ENCODE measurements around the gene LMNTD2. TPM values are rescaled to one million over a fixed set of nuclear protein-coding genes. Genes with fewer than 3 reads are reported as not detected.
A peak's percentile ranks its signal among the peaks of the same experiment; 100 is the strongest.

The LMNTD2 gene
- total RNA-seq, 2 experiments from 2014 or later, result 3.1 to 3.9 TPM

DNA sequence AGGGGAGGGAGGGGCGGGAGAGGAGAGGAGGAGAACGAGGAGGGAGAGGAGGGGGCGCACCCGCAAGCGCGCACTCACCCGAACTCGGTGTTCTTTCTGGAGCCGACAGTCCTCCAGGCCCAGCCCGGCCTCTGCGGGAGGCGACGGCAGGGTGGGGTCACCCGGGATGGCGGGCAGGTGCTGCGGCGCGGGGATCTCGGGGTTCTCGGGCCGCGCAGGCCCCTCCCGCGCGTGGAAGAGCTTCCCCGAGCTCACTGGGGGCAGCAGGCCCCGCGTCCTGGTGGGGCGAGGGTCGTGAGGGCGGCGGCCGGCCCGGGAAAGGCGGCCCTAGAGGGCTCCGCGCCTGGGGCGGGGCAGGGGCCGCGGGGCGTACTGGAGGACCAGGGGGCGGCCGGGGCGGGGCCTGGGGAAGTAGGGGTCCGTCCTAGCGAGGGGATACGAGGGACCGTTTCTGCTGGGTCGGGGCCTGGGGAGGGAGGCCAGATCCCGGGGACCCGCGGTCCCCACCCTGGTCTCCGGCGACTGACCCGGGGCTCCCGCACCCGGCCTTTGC lies 5.2 kb downstream of the LMNTD2 start:
- no peaks in the 10 kb centered on the region for H3K9me3 Mint-ChIP-seq
- H3K4me3 Mint-ChIP-seq, result no peak overlapping the region
- peaks cover 10% of the 10 kb centered on the region for H3K4me1 Mint-ChIP-seq (ENCODE audit: low read depth)
- CTCF ChIA-PET, result interaction anchor here (0.6 to 5.2 kb wide), 14 partner anchors 8 to 195 kb away, joined by 3 to 129 read pairs (median 6); partner anchors contain the start of genes DEAF1, HRAS, PHRF1 and TALDO1
- no peaks in the 10 kb centered on the region for H3K36me3 Mint-ChIP-seq
- H3K27ac Mint-ChIP-seq, result no peak overlapping the region
- POLR2A ChIA-PET, result no interaction called here
- peaks cover 5% of the 10 kb centered on the region for H3K27me3 Mint-ChIP-seq
- DNase-seq, result no peak
- intact Hi-C loops (cut with micrococcal nuclease), result loop anchor here (1.0 kb wide), 1 partner anchor 168 kb away; no protein-coding TSS in a partner anchor

DNA sequence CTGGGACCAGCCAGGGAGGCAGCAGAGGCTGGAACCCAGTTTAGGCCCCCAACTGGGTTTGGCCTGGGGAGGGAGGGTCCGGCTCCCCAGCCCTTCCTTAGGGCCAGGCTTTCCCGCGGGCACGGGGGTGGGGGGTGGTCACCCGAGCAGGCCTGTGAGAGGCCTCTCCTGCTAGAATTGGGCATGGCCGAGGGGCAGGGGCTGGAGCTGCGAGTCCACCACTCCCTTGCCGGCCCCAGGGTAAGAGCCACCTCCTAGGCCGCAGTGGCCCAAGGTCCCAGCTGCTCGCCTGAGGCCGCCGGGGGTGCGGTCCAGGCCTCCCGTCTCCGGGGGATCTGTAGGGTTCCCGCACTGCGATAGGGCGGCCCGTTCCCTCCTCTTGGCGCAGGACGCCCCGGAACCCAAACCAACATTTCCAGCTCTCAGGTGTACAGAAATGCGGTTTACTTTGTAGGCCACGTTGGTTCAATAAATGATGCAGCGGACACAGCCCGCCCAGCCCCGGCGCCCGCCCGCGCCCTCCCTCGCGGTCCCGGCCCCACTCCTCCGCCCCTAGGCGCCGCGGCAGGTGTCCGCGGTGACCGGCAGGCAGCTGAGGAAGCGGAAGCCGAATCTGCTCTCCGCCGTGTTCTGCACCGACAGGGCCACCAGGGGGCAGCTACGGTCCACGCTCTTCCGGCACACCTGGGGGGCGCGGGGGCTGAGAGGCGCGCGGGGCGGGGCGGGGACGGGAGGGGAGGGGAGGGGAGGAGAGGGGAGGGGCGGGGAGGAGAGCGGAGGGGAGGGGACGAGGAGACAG lies 5.9 kb downstream of the LMNTD2 start:
- Mint-ChIP-seq H3K9me3 (no peaks in the 10 kb centered on the region), H3K4me1 (ENCODE audit: low read depth) (peaks cover 4% of the 10 kb centered on the region), H3K27ac (no peak overlapping the region), H3K27me3 (peaks cover 5% of the 10 kb centered on the region), H3K36me3 (no peaks in the 10 kb centered on the region), H3K4me3 (peak overlapping the region; percentile 16)
- CTCF ChIA-PET, result interaction anchor here (0.7 to 5.2 kb wide), 23 partner anchors 9 to 196 kb away, joined by 3 to 129 read pairs (median 5); partner anchors contain the start of genes DEAF1, HRAS, PHRF1 and SCT
- DNase-seq, result peak; percentile 82
- POLR2A ChIA-PET, result no interaction called here
- intact Hi-C loops (cut with micrococcal nuclease), result loop anchor here (1.0 kb wide), 1 partner anchor 169 kb away; no protein-coding TSS in a partner anchor

DNA sequence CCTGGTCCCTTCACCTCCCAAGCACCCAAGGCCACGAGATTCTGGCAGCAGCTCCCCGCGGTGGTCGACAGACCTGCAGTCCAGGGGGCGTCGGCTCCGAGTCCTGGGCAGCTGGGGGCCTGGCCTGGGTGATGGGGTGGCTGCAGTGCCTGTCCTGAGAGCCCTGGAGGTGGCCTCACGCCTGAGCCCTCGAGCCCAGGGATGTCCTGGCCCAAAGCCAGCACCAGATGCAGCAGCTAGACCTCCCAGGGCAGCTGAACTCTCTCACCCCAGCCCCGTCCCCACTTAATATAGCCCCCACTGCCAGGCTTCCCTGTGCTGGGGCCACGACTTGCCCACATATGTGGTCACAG lies 6.6 kb downstream of the LMNTD2 start:
- Mint-ChIP-seq H3K36me3 (no peaks in the 10 kb centered on the region), H3K4me3 (no peak overlapping the region), H3K27me3 (peaks cover 5% of the 10 kb centered on the region), H3K4me1 (ENCODE audit: low read depth) (peaks cover 4% of the 10 kb centered on the region), H3K27ac (no peak overlapping the region), H3K9me3 (no peaks in the 10 kb centered on the region)
- intact Hi-C loops (cut with micrococcal nuclease), result no loop called here
- DNase-seq, result no peak
- ChIA-PET POLR2A (no interaction called here), CTCF (interaction anchor here (0.9 to 5.2 kb wide), 13 partner anchors 8 to 194 kb away, joined by 3 to 129 read pairs (median 6); partner anchors contain the start of genes PHRF1, SCT and TALDO1)

DNA sequence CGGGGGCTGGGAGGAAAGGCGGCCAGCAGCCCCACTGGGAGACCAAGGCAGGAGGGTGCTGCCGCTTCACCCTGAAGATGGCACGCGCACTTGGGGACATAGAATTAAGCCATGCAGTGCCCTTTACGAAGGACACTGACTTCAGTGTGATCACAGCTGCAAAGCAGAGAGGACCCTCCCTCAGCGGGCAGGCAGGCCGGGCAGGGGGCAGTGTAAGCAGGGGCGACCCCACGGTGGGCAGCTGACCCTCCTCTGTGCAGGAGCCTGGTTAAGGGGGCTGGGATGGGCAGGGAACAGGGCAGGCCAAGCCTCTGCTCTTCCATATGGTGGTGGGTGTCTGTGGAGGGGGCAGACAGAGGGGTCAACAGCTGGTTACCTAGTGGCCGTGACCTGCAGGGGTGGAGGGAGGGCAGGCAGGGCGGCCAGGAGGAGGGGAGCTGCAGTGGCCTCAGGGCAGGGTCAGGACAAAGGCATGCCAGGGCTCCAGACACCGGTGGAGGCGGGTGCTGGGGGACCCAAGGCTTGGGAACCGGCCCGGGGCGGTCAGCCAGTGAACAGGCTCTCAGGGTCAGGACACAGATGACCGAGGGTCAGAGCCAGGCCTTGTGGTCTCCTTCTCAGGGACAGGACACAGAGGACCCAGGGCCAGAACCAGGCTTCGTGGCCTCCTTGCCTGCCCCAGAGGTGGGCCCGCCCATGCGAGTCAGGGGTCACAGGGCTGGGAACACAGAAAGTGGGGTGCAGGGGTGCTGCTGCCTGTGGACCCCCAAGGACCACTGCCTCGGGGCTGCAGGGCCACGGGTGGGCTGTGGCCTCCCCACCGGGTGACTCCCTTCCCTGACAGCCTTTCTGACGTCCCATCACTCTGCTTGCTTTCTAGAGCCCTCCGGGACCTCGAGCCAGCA lies 7.2 kb downstream of the LMNTD2 start:
- intact Hi-C loops (cut with micrococcal nuclease), result no loop called here
- Mint-ChIP-seq H3K9me3 (no peaks in the 10 kb centered on the region), H3K4me1 (ENCODE audit: low read depth) (peaks cover 6% of the 10 kb centered on the region), H3K36me3 (no peaks in the 10 kb centered on the region), H3K27me3 (peaks cover 5% of the 10 kb centered on the region), H3K27ac (no peak overlapping the region), H3K4me3 (no peak overlapping the region)
- CTCF ChIA-PET, result interaction anchor here (1.3 to 5.2 kb wide), 5 partner anchors 8 to 170 kb away, joined by 3 to 129 read pairs (median 8); no protein-coding TSS in a partner anchor
- POLR2A ChIA-PET, result interaction anchor here (1.5 kb wide), 1 partner anchor 18 kb away, joined by 3 read pairs; the partner anchor contains the start of gene HRAS
- DNase-seq, result no peak

DNA sequence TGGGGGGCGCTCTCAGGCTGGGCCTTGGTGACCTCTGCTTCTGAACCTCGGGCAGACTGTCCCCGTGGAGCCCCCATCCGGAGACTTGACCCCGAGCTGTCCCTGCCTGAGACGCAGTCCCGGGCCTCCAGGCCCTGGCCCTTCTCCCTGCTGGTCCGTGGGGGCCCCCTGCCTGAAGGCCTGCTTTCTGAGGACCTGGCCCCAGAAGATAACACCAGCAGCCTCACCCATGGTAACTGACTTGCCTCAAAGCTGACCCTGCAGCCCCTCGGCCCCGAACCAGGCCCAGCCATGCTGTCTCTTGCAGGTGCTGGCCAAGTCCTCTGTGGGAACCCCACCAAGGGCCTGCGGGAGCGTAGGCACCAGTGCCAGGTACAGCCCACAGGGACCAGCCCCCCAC lies 8.9 kb downstream of the LMNTD2 start:
- H3K27me3 Mint-ChIP-seq, result peaks cover 2% of the 10 kb centered on the region
- H3K36me3 Mint-ChIP-seq, result no peaks in the 10 kb centered on the region
- no peak overlapping the region for H3K27ac Mint-ChIP-seq
- peaks cover 4% of the 10 kb centered on the region for H3K4me1 Mint-ChIP-seq (ENCODE audit: low read depth)
- ChIA-PET POLR2A (interaction anchor here (1.5 kb wide), 1 partner anchor 16 kb away, joined by 3 read pairs; the partner anchor contains the start of gene HRAS), CTCF (no interaction called here)
- intact Hi-C loops (cut with micrococcal nuclease), result no loop called here
- DNase-seq, result no peak
- no peak overlapping the region for H3K4me3 Mint-ChIP-seq
- H3K9me3 Mint-ChIP-seq, result no peaks in the 10 kb centered on the region

DNA sequence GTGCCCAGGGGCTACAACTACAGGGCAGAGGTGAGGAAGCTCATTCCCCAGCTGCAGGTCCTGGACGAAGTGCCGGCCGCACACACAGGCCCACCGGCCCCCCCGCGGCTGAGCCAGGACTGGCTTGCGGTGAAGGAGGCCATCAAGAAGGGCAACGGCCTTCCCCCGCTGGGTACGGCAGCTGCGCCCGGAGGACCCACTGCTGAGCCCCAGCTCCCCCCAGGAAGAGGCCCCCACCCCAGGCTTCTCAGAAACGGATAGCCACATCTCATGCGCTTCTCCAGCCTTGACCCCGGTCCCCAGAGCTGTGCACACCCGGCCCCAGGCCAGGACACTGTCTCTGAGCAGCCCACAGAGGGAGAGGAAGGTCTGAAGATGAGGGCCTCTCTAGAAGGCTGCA lies 9.4 kb downstream of the LMNTD2 start:
- intact Hi-C loops (cut with micrococcal nuclease), result no loop called here

DNA sequence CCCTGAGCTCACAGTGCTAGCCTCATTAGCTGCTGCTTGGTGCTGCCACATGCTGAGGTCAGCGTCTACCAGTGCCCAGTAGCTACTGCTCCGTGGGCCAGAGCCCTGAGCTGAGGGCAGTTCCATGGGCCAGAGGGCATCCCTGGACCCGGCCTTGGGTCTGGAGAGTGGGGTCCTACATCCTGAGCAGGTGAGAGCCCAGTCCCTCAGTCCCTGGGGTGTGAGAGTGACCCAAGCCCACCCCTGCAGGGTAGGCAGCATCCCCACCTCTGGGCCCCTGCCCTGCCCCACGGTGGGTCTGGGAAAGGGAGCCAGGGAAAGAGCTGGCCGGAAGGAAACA lies 9.8 kb downstream of the LMNTD2 start:
- POLR2A ChIA-PET, result no interaction called here
- peaks cover 3% of the 10 kb centered on the region for H3K4me1 Mint-ChIP-seq (ENCODE audit: low read depth)
- intact Hi-C loops (cut with micrococcal nuclease), result no loop called here
- no peaks in the 10 kb centered on the region for H3K36me3 Mint-ChIP-seq
- DNase-seq, result no peak
- CTCF ChIA-PET, result no interaction called here
- no peaks in the 10 kb centered on the region for H3K9me3 Mint-ChIP-seq
- no peak overlapping the region for H3K27ac Mint-ChIP-seq
- no peaks in the 10 kb centered on the region for H3K27me3 Mint-ChIP-seq
- no peak overlapping the region for H3K4me3 Mint-ChIP-seq

More for the DNA sequence above, 9.4 kb downstream of the LMNTD2 start:
- no peak overlapping the region for H3K27ac Mint-ChIP-seq
- ChIA-PET CTCF (no interaction called here), POLR2A (no interaction called here)
- H3K36me3 Mint-ChIP-seq, result no peaks in the 10 kb centered on the region
- no peaks in the 10 kb centered on the region for H3K27me3 Mint-ChIP-seq
- no peak for DNase-seq
- H3K4me1 Mint-ChIP-seq (ENCODE audit: low read depth), result peaks cover 3% of the 10 kb centered on the region
- no peaks in the 10 kb centered on the region for H3K9me3 Mint-ChIP-seq
- no peak overlapping the region for H3K4me3 Mint-ChIP-seq

DNA sequence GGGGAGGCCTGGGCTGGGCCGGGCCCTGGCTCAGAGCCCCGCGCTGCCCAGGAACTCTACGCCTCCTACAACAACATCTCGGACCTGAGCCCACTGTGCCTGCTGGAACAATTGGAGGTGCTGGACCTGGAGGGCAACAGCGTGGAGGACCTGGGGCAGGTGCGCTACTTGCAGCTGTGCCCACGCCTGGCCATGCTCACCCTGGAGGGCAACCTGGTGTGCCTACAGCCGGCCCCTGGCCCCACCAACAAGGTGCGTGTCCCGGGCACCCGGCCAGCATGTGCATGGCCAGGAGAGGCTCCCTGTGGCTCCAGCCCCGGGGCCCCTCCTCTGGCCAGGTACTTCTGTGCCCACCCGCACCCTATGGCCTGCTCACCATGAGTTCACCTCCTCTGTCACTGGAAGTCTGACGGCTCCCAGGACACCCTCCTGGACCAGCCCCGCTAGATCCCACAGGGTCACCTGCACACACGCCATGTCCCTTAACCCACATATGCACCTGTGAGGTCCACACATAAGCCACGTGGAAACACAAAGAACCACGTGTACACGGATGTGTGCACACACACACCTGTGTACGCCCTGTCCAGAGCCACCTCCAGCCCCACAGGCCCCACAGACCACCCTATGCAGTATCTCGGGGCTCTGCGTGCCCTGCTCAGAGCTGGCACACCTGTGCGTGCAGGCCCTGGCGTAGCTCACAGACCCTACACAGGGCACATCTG lies 10.4 kb downstream of the LMNTD2 start:
- POLR2A ChIA-PET, result no interaction called here
- Mint-ChIP-seq H3K9me3 (no peaks in the 10 kb centered on the region), H3K4me3 (no peak overlapping the region), H3K27me3 (no peaks in the 10 kb centered on the region), H3K4me1 (ENCODE audit: low read depth) (peaks cover 3% of the 10 kb centered on the region), H3K36me3 (no peaks in the 10 kb centered on the region), H3K27ac (no peak overlapping the region)
- DNase-seq, result no peak
- CTCF ChIA-PET, result no interaction called here
- intact Hi-C loops (cut with micrococcal nuclease), result no loop called here

DNA sequence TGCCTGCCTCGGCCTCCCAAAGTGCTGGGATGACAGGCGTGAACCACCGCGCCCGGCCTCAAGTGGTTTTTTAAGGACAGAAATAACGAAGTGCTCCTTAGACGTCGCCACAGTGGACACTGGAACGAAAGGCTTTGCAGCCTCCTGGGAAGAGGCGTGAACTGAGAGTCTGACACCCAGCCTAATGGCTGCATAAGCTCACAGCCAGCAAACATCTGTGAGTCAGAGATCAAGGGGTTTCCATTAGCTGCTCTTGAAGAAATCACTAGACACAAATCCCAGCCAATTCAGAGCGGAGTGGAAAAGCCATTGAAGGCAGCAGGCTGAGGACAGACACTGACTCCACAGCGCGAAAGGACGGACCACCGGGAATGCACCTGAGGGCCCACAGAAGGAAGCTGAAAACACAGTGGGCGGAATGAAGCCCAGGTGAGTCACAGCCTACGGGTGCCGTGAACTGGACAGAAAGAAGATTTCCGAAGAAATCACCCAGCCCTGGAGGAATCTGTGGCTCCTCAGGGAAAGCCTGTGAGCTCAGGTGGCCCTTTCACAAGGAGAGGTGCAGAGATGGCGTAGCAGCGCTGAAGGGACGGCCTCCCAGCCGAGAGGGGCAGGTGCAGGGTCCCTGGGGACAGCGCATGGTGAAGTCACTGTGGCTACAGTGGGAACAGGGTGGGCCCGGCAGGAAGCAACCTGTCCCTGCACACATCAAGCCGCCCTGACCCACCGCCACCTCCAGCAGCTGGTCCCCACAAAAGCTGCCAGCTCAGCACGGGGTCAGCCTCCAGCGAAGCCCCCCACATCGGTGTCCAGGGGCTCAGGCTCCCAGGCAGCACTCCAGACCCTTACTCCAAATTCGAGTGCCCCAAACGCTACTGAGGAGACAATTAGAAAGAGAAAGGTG lies 11.6 kb downstream of the LMNTD2 start:
- no peaks in the 10 kb centered on the region for H3K9me3 Mint-ChIP-seq
- no peak overlapping the region for H3K27ac Mint-ChIP-seq
- intact Hi-C loops (cut with micrococcal nuclease), result no loop called here
- no peaks in the 10 kb centered on the region for H3K36me3 Mint-ChIP-seq
- CTCF ChIA-PET, result interaction anchor here (1.1 kb wide), 1 partner anchor 178 kb away, joined by 4 read pairs; no protein-coding TSS in a partner anchor
- H3K4me1 Mint-ChIP-seq (ENCODE audit: low read depth), result peaks cover 3% of the 10 kb centered on the region
- DNase-seq, result no peak
- no peak overlapping the region for H3K4me3 Mint-ChIP-seq
- H3K27me3 Mint-ChIP-seq, result no peaks in the 10 kb centered on the region
- POLR2A ChIA-PET, result no interaction called here

DNA sequence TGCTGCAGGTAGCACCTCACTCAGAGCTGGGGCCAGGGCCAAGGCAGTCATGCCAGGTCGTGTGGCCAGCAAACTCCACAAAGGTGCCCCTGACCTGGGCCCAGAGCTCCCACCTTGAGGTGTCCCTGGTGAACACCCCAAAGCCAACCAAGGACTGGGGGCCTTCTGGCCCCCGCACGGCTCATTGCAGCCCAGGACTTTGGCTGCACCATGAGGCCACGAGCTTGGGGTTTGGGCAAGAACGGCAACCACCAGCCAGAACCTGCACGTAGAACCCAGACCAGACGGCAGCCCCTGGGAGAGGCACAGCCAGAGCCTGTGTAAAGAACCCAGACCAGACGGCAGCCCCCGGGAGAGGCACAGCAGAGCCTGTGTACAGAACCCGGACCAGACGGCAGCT lies 15.4 kb downstream of the LMNTD2 start:
- ChIA-PET POLR2A (no interaction called here), CTCF (interaction anchor here (2.1 kb wide), 1 partner anchor 9 kb away, joined by 8 read pairs; no protein-coding TSS in a partner anchor)
- DNase-seq, result no peak
- no peak overlapping the region for H3K27ac Mint-ChIP-seq
- no peak overlapping the region for H3K4me3 Mint-ChIP-seq
- intact Hi-C loops (cut with micrococcal nuclease), result no loop called here
- no peaks in the 10 kb centered on the region for H3K27me3 Mint-ChIP-seq
- H3K36me3 Mint-ChIP-seq, result no peaks in the 10 kb centered on the region
- no peaks in the 10 kb centered on the region for H3K9me3 Mint-ChIP-seq
- H3K4me1 Mint-ChIP-seq (ENCODE audit: low read depth), result peaks cover 3% of the 10 kb centered on the region

DNA sequence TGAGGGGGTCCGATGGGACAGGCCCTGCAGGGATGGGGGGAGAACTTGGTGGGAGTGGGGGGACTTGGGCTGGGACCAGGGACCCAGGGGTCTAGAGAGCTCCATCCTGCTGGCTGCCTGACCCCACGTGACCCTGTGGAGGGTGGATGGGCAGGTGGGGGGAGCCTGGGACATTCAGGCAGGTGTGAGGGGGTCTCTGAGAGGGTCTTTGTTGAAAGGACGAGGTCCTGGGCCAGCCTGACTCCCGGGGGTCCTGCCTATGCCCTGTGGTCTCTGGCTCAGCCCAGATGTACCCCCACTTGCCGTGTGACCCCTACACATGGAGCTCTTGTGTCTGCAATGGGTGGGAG lies 15.7 kb downstream of the LMNTD2 start:
- Mint-ChIP-seq H3K9me3 (no peaks in the 10 kb centered on the region), H3K27ac (no peak overlapping the region), H3K36me3 (no peaks in the 10 kb centered on the region), H3K27me3 (no peaks in the 10 kb centered on the region), H3K4me1 (ENCODE audit: low read depth) (peaks cover 3% of the 10 kb centered on the region), H3K4me3 (no peak overlapping the region)
- intact Hi-C loops (cut with micrococcal nuclease), result no loop called here
- POLR2A ChIA-PET, result no interaction called here
- no peak for DNase-seq
- CTCF ChIA-PET, result interaction anchor here (2.1 kb wide), 1 partner anchor 9 kb away, joined by 8 read pairs; no protein-coding TSS in a partner anchor

Data from activated CD4-positive, alpha-beta memory T cell treated with anti-CD3 and anti-CD28 coated beads for 36 hours (primary cell).